GM18505 (cell line): ENCODE results near the gene KLHDC9.
"Not testable (repeated sequence)": the region's sequence is repeated elsewhere in the genome, so short reads cannot be mapped to it uniquely, and the experiment has no call there.

ENCODE experiments used
- ATAC-seq: cut with Tn5 transposase; IDR thresholded peaks from one replicate; pipeline ENCODE4 v1.9.1; 2021; ENCODE audit not compliant: unreplicated experiment
- POLR2A ChIP-seq: IDR thresholded peaks from 4 replicates; pipeline ENCODE4 v1.6.1; 2011; ENCODE audit warnings: borderline replicate concordance; ENCODE audit not compliant: insufficient read depth, insufficient read length; ENCODE audit errors: extremely low read depth

KLHDC9 gene

GRCh38 chr1:161098210-161099068 is at the start of gene KLHDC9:
TSS of gene KLHDC9 (plus strand) at chr1:161098361. CDS start at chr1:161098536, 175 bp downstream.
- TF ChIP-seq POLR2A, result no peak
- peak; percentile 57 for ATAC-seq

- ATAC-seq, result no peak
- TF ChIP-seq POLR2A, result no peak
These were observed 49.0 kb upstream of the KLHDC9 start for GRCh38 chr1:161048949-161049722.

- no peak for TF ChIP-seq POLR2A
These were observed 46.9 kb upstream of the KLHDC9 start for GRCh38 chr1:161051219-161051618.

GRCh38 chr1:161052899-161053298 is 45.3 kb upstream of the KLHDC9 start:
- no peak for ATAC-seq
- TF ChIP-seq POLR2A, result no peak

More at GRCh38 chr1:161051219-161051618, 46.9 kb upstream of the KLHDC9 start:
- ATAC-seq, result no peak

GRCh38 chr1:161054232-161054631 is 43.9 kb upstream of the KLHDC9 start:
- peak; percentile 12 for TF ChIP-seq POLR2A
- no peak for ATAC-seq

- no peak for ATAC-seq
- no peak for TF ChIP-seq POLR2A
These were observed 43.4 kb upstream of the KLHDC9 start for GRCh38 chr1:161054805-161055204.

GRCh38 chr1:161059293-161059692 is 38.9 kb upstream of the KLHDC9 start:
- no peak for ATAC-seq
- TF ChIP-seq POLR2A, result no peak

GRCh38 chr1:161061419-161061818 is 36.7 kb upstream of the KLHDC9 start:
- no peak for TF ChIP-seq POLR2A
- no peak for ATAC-seq

GRCh38 chr1:161063936-161064335 is 34.2 kb upstream of the KLHDC9 start:
- not testable (repeated sequence) for ATAC-seq

GRCh38 chr1:161065681-161066080 is 32.5 kb upstream of the KLHDC9 start:
- ATAC-seq, result not testable (repeated sequence)

- no peak for TF ChIP-seq POLR2A
These were observed 31.5 kb upstream of the KLHDC9 start for GRCh38 chr1:161066694-161067093.

GRCh38 chr1:161068306-161069234 is 29.6 kb upstream of the KLHDC9 start:
- peak; percentile 53 for ATAC-seq
- peak; percentile 75 for TF ChIP-seq POLR2A

More at GRCh38 chr1:161066694-161067093, 31.5 kb upstream of the KLHDC9 start:
- ATAC-seq, result no peak

GRCh38 chr1:161069241-161069640 is 28.9 kb upstream of the KLHDC9 start:
- TF ChIP-seq POLR2A, result no peak
- no peak for ATAC-seq
